Mammary epithelial cell (primary cell): Measurements from ENCODE around the gene TYW1B.
"Not testable (repeated sequence)": the region's sequence is repeated elsewhere in the genome, so short reads cannot be mapped to it uniquely, and the experiment has no call there.

Experiments
- EZH2 ChIP-seq: IDR thresholded peaks from 2 replicates; pipeline ENCODE4 v1.6.1; 2012; ENCODE audit warnings: low read length, inconsistent platforms, borderline replicate concordance
- TF ChIP-seq, protein P1 (sequence below), 2 donors: IDR thresholded peaks in 1 of 2; conservative IDR thresholded peaks in 1 of 2; 2 replicates each; pipeline ENCODE4 v1.5.1; 2011 to 2012; ENCODE audit warnings: inconsistent platforms in 2 of 2, low read length in 2 of 2, mild to moderate bottlenecking in 2 of 2, control low read depth in 1 of 2, low read depth in 1 of 2; ENCODE audit not compliant: insufficient read depth in 1 of 2; ENCODE audit errors: extremely low read depth in 1 of 2

DNA sequence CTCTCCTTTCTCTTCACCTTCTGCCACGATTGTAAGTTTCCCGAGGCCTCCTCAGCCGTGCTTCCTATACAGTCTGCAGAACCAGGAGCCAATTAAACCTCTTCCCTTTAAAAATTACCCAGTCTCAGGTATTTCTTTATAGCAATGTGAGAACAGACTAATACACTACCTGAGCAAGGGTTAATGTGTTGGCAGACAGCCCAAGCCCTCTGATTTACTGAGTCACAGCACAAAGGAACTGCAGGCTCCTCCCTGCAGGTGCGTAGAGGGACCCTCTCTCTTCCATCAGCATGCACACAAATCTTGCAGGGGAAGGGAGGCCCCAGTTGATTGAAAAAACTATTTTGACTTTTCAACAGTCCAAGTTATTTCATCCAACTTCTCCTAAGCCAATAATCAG is 271.3 kb downstream of the TYW1B start:
- TF ChIP-seq, protein P1, sequence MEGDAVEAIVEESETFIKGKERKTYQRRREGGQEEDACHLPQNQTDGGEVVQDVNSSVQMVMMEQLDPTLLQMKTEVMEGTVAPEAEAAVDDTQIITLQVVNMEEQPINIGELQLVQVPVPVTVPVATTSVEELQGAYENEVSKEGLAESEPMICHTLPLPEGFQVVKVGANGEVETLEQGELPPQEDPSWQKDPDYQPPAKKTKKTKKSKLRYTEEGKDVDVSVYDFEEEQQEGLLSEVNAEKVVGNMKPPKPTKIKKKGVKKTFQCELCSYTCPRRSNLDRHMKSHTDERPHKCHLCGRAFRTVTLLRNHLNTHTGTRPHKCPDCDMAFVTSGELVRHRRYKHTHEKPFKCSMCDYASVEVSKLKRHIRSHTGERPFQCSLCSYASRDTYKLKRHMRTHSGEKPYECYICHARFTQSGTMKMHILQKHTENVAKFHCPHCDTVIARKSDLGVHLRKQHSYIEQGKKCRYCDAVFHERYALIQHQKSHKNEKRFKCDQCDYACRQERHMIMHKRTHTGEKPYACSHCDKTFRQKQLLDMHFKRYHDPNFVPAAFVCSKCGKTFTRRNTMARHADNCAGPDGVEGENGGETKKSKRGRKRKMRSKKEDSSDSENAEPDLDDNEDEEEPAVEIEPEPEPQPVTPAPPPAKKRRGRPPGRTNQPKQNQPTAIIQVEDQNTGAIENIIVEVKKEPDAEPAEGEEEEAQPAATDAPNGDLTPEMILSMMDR (conservative IDR thresholded peaks at IDR 0.05 in 1 of 2, IDR thresholded peaks at IDR 0.05 in 1 of 2; ENCODE audit: extremely low read depth in 1 of 2, insufficient read depth in 1 of 2, low read depth in 1 of 2, low read length in 2 of 2), result not testable (repeated sequence)
- TF ChIP-seq EZH2, result not testable (repeated sequence)
